ENCODE results near the gene MEF2C.

The MEF2C gene

DNA sequence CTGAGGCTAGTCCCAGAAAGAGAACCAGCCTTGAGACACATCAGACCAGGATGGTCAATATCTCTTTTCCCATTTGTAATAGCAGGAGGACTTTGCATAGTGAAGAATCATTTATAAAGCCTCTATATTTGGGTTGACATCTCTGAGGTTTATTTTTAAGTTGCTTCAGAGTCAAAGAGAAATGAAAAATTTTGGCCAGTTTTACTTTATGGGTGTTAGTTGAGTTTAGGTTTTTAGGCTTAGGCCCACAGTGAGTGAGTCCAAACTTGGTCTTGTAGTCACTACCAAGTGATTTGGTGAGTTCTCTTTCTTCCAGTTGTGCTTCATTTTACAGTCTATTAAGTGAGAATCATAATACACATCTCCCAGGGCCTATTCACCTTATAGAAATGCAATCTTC is 5.3 kb upstream of the MEF2C start:
- no peak for DNase-seq

DNA sequence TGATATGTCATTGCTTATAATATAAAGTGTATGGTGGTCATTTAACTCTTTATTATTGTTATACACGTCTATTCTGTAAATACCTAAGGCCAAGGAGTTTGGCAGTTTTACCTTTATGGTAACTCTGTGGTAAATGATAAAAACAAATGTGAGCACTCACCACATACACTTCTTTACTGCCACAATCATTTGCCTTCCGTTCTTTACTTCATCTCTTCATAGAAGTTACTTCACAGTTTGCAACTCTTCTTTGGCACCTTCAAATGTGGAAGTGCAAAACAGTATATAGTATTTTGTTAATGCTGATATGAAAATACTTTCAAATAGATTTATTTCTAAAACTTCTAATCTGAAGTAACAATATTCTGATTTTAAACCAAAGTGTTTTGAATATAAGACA is 4.4 kb upstream of the MEF2C start:
- DNase-seq, result no peak

DNA sequence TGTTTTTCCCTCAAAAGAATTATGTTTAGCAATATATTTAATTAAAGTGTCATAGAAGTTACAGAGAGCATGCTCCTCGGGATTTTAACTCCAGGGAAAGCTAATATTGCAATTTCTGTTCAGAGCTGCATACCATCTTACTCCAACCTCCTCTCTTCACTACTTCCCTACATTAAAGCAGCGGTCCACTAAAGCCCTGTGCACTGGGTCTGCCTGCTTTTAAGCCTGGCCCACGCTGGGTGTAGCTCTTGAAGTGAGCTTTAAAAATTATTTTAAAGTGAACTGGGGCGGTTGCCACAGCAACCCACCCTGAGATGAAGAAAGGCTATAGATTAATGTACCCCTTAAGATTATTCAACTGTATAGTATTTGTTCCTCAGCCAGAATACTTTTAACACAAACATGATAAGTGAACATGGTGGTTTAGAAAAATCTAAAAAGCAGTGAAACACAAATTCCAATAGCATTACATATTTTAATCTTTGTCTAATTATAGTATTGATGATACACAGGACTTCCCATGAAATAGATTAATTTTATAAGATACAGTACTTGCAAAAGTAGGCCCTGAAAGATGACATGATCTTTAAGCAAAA is 3.9 kb upstream of the MEF2C start:
- no peak for DNase-seq

DNA sequence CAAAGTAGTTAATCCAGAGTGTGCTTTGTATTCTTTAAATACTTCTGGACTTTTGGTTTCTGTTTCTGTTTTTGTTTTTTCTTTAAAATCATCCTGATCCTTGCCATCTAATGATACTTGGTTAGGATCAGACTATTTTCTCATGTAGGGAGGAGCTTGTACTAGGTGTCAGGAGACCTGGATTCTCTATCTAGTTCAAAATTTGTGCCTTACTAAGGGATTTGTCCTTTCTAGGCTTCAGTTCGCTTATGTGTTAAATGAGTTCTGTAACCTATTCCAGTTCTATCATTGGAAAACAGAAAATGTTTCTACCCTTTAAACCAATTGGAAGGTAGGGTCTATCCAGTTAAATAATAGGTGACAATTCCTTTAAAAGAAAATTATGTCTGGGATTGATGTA is 3.3 kb upstream of the MEF2C start:
- DNase-seq, result no peak

DNA sequence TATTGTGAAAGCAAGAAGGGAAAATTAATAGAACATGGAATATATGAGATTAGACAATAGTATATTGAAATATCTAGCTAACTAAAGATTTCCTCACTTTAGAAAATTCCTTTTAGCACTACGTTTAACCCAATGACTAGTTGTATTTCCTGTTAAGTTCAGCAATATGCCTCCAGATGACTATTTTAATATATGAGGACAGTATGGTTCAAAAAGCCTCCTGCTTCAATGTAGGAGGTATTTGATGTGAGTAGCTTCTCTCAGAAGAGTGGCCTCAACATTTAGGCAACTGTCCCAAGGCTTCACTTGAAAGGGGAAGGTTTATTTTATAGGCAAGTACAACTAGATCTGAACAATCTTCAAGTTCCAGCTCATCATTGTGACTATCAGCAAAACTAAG is 2.0 kb upstream of the MEF2C start:
- DNase-seq, result no peak

DNA sequence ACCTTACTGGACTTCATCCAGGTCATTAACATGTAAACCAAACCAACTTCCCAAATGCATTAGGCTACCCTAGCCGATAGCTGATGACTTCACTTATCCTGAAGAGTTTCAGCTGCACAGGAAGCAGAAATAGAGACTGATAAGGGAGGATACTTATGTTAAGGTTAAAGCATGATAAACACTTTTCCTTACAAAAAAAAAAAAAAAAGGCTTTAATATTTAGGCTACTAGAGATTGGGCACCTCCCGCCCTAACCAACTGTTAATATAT is 1.6 kb upstream of the MEF2C start:
- no peak for DNase-seq

DNA sequence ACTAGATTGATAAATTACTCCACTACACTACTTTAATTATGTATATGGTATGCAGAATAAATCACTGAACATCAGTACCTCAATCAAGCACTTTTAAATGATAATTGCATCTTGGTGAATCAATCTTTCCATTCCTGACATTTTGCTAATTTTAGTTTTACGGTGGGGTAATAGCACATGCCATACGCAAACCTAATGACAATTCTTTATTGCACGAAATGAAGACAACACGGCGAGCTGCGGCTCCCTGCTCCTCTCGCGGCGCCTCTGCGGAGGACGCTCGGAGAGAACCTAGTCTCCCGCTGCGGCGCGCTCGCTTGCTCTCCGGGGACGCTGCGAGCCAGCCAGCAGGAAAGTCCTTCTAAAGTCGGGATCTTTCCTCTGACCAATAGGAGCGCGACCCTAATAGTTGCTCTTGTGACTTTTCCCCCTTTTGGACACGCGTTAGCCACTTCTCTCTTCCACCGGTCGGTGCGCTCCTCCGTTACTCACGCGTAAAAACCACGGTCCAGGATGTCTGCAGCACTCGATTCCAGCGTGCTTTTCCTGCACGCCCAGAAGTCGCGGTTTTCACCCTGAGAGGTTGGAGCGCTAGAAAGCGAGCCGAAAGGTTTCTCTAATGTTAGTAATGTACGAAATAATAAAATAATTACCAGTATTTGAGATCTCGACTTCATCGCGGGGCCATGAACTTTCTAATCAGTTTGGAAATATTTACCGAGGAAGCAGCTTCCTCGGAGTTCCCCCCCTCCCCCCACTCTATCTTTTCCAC is 1.0 kb upstream of the MEF2C start:
- DNase-seq, result no peak

DNA sequence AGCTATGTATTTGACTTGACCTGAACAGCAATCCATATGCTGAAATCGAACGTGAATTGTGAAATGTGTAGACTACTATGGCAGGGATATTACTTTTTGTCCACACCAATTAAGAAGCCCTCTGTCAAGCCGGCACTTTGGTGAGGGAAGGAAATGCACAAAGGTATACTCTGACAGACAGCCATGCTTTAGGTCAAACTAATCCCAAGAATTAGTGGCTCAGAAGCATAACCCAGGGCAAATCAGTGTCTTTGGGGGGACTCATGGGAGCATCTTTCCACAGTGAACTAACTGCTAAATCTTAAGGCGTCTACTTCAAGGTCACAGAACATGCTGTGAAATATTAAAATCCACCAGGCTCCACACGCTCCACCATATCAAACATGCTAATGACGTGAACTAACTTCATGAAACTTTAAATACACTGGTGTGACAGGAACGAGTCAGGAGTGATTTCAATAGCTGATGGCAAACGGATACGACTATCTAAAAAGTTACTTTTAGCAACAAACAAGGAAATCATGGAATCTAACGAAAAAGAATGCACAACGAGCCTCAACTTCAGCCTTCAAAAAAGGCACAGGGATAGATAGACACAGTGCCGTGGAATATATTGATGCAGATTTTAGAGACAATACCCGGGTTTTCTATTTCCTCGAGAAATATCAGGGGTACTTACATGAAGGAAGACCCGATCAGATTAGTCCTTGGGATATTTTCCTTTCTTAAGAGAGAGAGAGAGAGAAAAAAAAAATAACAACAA is 527 bp downstream of the MEF2C start:
- DNase-seq, result no peak

DNA sequence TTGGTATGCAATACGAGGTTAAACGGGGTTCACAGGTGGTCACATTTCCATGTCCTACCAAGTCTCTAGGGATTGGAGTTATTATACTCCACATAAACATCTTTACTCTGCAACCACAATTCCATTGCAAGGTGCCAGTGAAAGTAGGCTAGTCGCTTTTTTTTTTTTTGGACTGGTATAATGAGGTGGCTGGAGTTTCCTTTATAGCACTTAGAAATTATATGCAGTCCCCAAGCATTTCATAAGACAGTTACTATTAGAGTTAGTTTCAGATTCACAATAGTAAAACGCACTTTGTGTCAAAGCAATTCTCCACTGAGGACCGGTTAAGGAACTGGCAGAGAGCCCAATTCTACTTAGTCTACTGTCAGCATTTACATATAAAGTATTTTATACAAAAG is 1.4 kb downstream of the MEF2C start:
- DNase-seq, result no peak

DNA sequence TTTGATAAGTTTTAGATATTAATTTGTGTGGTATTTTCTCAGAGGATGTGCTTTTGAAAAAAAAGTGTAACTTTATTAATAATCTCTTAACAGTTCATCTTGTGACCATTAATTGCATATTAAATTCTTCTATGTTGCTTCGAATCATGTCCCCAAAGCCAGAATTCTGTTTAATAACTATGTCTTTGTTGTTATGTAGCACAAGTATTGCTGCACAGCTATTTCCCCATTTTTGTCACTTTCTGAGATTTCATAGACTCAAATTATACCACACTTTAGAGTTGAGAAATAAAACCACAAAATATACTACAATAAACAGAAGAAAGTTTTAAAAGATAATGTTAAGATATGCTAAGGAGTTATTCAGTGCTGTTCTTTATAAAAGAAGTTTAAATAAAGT is 2.8 kb downstream of the MEF2C start:
- no peak for DNase-seq

DNA sequence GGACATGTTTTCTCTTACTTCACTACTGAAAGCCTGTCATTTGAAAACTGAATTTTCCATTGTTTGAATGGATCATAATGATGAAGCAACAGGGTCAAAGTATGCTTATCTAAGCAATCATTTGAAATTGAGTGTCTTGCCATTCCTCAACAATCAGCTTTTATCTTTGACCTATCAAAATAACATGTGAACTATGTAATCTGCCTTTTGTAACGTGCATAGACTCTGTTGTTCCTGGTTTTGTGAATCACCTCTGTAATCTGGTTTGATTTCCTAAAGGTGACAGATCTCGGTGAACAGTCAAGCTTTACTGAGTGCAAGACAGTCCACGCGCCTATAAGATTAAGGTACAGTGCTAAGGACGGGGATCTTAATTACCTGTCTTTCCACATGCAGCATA is 3.3 kb downstream of the MEF2C start:
- no peak for DNase-seq

DNA sequence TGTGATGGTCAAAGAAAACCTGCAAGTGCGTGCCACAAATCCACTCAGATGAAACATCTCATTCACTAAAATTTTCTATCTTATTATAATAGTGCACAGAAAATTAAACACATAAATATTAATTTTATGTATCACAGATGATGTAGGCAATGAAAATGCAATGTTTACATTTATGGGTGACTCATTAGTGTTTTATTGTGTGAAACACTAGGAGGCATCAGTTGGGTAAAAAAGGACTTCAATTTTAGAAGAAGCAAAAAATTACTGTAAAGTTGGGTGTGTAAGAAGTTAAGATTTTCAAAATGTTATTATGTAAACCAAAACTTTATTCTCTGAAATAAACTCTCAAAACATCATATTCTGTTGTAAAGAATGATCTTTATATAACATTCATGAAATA is 4.0 kb downstream of the MEF2C start:
- no peak for DNase-seq

DNA sequence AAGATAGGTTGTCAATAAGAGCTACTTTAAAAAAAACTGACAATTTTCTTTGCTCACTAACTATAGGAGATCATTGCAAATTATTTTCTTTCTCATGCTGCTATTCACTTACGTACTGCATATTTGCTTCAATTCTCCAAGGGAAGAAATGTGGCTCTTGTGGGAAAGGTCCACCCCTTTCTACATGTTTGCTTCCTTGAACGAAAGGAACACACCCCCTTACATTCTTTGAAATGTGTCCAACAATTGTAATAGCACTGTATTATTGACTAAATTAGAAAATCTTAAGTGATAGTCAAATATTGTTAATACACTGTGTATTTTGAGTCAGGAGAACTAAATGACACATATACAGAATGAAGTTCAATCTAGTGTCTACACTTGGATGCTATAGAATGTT is 5.2 kb downstream of the MEF2C start:
- DNase-seq, result no peak

DNA sequence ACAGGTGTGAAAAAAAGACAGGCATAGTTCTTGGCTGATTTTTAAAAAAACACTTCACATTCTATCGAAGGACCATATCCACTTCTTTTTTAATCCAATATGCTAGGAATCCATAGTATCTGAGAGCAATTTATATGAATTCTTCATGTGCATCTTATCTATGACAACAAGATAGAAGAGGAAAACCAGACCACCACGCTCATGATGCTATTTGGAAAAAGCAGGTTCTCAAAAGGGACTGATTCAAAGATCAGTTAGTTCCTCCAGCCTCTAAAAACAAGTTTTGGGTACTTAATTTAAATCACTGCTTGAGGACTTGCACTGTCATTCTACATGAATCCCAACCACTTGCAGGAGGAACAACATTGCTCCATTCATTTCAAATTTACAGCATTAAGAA is 6.3 kb downstream of the MEF2C start:
- no peak for DNase-seq

DNA sequence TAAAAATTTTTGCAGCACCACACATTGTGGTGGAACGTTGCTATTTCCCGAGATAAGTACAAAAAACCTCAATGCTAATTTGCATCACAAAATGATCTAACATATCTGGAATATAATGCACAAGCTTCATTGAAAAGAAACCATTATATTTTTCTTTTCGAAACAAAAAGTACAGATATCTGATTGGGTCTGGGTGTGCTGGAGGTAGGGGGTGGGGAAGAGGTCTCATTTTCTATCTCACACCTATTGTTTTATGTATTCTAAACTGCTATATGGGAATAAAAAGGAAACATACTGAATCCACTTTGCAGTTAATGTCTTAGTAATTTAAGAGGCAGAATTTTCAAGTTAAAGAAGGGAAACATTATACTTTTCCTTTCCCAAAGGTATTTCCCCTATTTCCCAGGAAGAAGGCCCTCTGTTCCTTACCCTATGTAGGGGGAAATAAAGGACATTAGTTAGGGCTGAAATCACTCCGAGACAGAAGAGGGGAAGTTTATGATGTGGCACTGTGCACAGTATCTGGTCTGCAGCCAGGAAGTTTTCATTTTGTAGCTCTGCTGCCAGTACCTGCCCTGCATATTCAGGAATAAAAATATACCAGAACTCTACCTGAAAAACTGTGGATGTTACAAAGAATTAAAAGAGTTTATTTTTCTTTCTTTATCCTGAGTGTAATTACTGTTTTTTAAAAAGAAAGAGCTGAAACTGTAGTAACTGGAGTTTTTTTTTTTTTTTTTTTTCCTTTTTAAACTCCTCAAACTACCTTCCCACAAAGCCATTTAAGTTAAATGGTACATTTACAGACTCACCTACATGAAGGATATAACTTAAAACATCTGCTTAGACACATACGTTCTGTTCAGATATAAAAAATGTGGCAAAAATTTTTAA is 7.4 kb downstream of the MEF2C start:
- DNase-seq, result no peak

DNA sequence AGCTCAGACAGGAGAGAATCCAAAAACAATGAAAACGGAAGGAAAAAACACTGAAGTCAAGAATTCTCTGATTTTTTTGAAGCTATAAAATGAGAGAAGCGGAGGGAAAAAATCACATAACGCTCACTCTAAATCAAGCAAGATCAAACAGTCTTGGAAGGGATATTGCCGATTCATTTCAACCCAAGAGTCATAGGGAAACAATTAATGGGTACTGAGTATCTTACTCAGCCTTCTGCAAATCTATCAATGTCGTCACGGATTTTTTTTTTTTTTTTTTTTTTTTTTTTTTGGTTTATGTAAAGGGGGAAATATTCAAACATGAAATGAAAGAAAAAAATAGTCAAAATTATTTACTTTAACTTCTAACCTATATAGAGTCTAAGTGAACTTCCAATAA is 9.5 kb downstream of the MEF2C start:
- no peak for DNase-seq

DNA sequence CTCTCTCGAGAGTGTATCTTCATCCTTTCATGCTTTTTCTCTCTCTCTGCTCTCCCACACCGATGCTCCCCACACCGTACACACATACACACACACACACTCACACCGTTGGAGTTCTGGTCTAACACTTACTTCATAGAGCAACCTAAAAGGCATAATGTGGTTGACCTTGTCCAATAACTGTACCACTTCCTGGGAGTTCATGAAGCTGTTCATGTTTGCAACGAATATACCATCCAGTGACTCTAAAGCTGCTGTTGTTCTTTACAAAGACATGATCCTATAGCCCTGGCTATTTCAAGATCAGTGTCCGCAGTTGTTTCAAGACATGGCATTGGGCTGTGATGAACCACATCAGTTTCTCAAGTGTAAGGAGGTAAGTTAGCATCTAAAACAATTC is 10.0 kb downstream of the MEF2C start:
- no peak for DNase-seq

DNA sequence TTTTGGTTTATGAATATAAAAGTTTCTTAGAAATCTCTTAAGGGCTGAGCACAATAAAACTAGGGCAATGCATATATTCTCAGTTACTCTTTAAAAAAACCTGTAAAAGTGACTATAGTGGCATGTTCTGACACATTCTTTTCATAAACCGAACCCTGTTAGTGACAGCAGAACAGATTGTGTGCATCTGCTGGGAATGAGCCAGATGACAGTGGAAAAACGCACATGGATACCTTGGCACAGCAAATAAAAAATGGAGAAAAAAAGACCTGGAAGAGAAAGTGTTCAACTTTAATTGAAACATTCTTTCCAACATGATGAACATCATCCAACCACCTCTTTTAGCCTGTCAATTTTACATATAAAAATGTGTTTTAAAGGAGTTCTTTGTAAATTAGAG is 12.7 kb downstream of the MEF2C start:
- no peak for DNase-seq

DNA sequence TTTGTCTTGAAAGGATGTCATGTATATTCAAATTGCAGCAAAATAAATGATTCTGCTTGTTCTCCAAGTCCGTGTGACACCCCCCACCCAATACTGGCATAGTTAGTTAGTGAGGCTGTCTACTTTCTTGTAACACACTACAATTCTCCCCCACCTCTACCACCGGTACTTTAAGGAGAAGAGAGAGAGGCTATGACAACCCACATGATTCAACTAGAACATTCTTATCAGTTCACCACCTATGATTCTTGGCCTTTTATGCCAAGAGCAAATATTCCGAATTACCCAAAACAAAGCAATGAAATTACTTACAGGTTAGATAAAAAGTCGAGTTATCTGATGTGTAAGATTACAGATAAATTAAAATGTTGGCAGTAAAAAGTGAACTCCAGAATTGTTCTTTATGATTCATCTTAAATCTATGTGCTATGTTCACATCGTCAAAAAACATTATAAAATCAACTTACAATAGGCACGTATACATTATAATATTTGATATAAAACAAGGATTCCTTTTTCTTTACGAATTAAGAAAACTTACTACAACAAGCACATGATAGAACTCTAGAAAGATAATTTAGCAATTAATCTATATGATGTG is 14.4 kb downstream of the MEF2C start:
- no peak for DNase-seq

DNA sequence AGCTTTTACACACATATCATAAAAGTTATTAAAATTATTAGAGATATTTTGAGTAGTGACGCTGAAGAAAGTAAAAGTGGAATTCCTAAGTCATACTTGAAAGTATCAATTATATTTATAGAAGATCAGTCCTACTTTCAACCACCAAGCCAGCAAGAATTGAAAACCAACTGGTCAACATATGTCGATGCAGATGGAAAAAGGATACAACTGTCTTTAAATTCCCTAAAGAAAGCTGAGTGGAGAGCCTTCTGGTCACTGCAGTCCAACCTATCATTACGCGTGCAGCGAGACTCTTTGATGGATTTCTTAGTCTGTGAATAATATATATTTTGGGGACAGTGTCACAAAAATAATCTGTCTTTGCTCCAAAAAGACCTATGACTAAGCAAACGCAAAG is 15.3 kb downstream of the MEF2C start:
- no peak for DNase-seq

DNA sequence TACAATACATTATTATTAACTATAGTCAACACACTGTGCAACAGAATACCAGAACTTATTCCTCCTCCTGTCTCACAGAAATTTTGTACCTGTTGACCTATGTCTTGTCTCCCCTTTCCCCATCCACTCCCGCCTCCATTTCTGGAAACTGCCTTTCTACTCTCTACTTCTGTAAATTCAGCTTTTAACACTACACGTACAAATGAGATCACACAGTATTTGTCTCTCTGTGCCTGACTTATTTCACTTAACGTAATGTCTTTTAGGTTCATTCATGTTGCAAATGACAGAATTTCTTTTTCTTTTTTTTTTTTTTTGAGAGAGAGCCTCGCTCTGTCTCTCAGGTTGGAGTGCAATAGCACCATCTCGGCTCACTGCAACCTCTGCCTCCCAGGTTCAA is 19.5 kb downstream of the MEF2C start:
- no peak for DNase-seq

DNA sequence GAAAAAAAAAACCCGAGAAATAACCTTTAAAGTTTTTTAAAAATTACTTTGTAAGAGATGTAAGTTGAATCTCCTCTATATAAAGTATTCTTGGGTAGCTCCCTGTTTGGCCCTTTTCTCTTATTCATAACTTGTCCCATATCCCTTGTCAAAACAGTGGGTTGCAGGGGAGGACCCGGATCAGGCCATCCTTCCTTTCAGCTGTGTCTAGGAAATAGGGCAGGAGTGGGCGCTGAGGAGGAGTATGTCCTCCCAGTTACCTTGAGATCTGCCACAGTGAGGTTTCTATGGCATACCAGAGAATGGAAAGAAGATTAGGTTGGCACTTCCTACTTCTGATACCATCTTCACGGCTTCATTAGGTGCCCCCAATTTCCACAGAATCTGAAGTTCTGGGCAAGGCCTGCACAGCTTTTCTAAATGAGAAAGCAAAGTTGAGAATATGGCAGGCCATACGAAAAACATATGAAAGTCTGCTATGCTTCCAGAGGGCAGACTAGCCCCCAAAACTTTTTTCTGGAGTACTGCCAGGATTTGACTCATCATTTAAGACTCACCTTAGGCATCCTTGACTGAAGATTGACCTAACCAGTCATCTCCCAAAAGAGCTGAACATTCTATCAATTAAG is 20.3 kb downstream of the MEF2C start:
- no peak for DNase-seq

DNA sequence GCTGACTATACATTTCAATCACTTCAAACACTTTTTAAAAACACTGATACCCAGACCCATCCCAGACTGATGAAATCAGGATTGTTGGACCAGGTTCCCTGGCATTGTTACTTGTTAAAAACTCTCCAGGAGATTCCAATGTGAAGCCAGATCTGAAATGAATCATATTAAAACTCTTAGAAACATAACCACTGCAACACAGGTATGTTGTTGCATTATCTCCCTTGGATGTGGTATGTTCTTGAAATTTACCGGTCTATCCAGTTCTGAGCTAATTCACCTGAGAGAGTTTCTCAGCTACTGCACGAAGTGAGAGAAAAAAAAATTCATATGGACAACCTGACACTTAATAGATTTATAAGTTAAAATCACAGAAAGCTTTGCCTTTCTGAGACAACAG is 21.8 kb downstream of the MEF2C start:
- no peak for DNase-seq
